Keratinocyte (primary cell): Measurements from ENCODE around the gene EN2. TPM values are rescaled to one million over a fixed set of nuclear protein-coding genes. Genes with fewer than 3 reads are reported as not detected.

Experiments used
- DNase-seq: peaks from one replicate; pipeline ENCODE4 v3.0.0-alpha.2; 2011; ENCODE audit warnings: low read depth, missing footprints, low spot score
- FAIRE-seq: peaks from 2 replicates; lab custom pipeline; 2011; peaks lifted over from hg19 to GRCh38; lab: Jason Lieb, UNC
- H2AFZ ChIP-seq: 2 replicates; pipeline ENCODE4 v1.6.0; 2012; ENCODE audit warnings: low read length, control low read depth, inconsistent platforms; ENCODE audit not compliant: control insufficient read depth
- H3K27ac ChIP-seq: 2 replicates; pipeline ENCODE4 v1.5.1; 2011; ENCODE audit warnings: low read length; ENCODE audit not compliant: control insufficient read depth, insufficient read depth
- H3K27me3 ChIP-seq: 3 replicates; pipeline ENCODE4 v1.6.0; 2011; ENCODE audit warnings: low read length; ENCODE audit not compliant: control insufficient read depth, insufficient read depth; ENCODE audit errors: extremely low read depth
- H3K36me3 ChIP-seq, 2 experiments: 2 replicates in 1 of 2; 3 replicates in 1 of 2; pipeline ENCODE4 v1.5.1; 2011; ENCODE audit warnings: low read length in 2 of 2, mild to moderate bottlenecking in 1 of 2; ENCODE audit not compliant: control insufficient read depth in 2 of 2, insufficient read depth in 2 of 2; ENCODE audit errors: extremely low read depth in 1 of 2
- H3K4me1 ChIP-seq: 3 replicates; pipeline ENCODE4 v1.5.1; 2011; ENCODE audit warnings: low read length; ENCODE audit not compliant: control insufficient read depth, insufficient read depth; ENCODE audit errors: extremely low read depth
- H3K4me2 ChIP-seq: 3 replicates; pipeline ENCODE4 v1.6.0; 2011; ENCODE audit warnings: low read depth, low read length; ENCODE audit not compliant: control insufficient read depth, insufficient read depth; ENCODE audit errors: extremely low read depth
- H3K4me3 ChIP-seq, 3 experiments: fragments of 200-600 bp in 1 of 3; sonication (generic) in 1 of 3; 2 replicates in 2 of 3; 3 replicates in 1 of 3; pipeline ENCODE4 v1.5.1; 2011 to 2016; ENCODE audit warnings: low read length in 3 of 3, mild to moderate bottlenecking in 3 of 3, control low read depth in 2 of 3, inconsistent platforms in 1 of 3, low read depth in 1 of 3, mixed read lengths in 1 of 3, mixed run types in 1 of 3, moderate library complexity in 1 of 3; ENCODE audit not compliant: control insufficient read depth in 2 of 3, insufficient read depth in 2 of 3; ENCODE audit errors: extremely low read depth in 1 of 3
- H3K79me2 ChIP-seq: 2 replicates; pipeline ENCODE4 v1.6.0; 2012; ENCODE audit warnings: low read length; ENCODE audit not compliant: control insufficient read depth, insufficient read depth
- H3K9ac ChIP-seq: 3 replicates; pipeline ENCODE4 v1.6.0; 2011; ENCODE audit warnings: low read length; ENCODE audit not compliant: control insufficient read depth, insufficient read depth; ENCODE audit errors: extremely low read depth
- H3K9me1 ChIP-seq: 3 replicates; pipeline ENCODE4 v1.6.0; 2011; ENCODE audit warnings: low read length; ENCODE audit not compliant: control insufficient read depth, insufficient read depth; ENCODE audit errors: extremely low read depth
- H3K9me3 ChIP-seq: 2 replicates; pipeline ENCODE4 v1.5.1; 2012; ENCODE audit warnings: low read depth, low read length; ENCODE audit not compliant: control insufficient read depth
- H4K20me1 ChIP-seq: 3 replicates; pipeline ENCODE4 v1.6.0; 2011; ENCODE audit warnings: low read length; ENCODE audit not compliant: control insufficient read depth, insufficient read depth; ENCODE audit errors: extremely low read depth
- EZH2 ChIP-seq: IDR thresholded peaks from one replicate; pipeline ENCODE4 v1.6.1; 2012; ENCODE audit warnings: inconsistent platforms, mild to moderate bottlenecking, low read length, moderate library complexity
- dilution Hi-C: fragments of 300-500 bp; cut with MboI; formaldehyde crosslinking; loops from one replicate; pipeline ENCODE4 v1.7.0; 2020; ENCODE audit warnings: low sequenced_read_pairs; ENCODE audit not compliant: extremely low pct_ligation_motif_present
- polyA plus RNA-seq, 5 experiments: library from polyadenylated mRNA; depleted of rRNA in 3 of 5; stranded (reverse) in 3 of 5; stranded (forward) in 1 of 5; unstranded in 1 of 5; fragments of >200 nt; gene quantifications; 1 replicate in 1 of 5; 2 replicates in 3 of 5; 3 replicates in 1 of 5; pipeline versions ENCODE4 v1.2.1 to v1.2.3, GENCODE V29; 2011 to 2012; ENCODE audit warnings: missing spikeins in 2 of 5, low read depth in 1 of 5, low replicate concordance in 1 of 5
- TF ChIP-seq, protein P1 (sequence below), 3 experiments: IDR thresholded peaks in 1 of 3; conservative IDR thresholded peaks in 1 of 3; optimal IDR thresholded peaks in 1 of 3; 2 replicates in 2 of 3; 3 replicates in 1 of 3; pipeline versions ENCODE3 to v1.5.1; 2011; ENCODE audit warnings: low read length in 3 of 3, mild to moderate bottlenecking in 3 of 3, moderate library complexity in 2 of 3, control low read depth in 1 of 3, inconsistent platforms in 1 of 3; ENCODE audit not compliant: insufficient read depth in 2 of 3; ENCODE audit errors: extremely low read depth in 1 of 3

Gene EN2
- polyA plus RNA-seq, 1 donor (not counting 4 experiments of a cell fraction or from before 2014, with no cell fraction given) = 0.05 TPM

DNA sequence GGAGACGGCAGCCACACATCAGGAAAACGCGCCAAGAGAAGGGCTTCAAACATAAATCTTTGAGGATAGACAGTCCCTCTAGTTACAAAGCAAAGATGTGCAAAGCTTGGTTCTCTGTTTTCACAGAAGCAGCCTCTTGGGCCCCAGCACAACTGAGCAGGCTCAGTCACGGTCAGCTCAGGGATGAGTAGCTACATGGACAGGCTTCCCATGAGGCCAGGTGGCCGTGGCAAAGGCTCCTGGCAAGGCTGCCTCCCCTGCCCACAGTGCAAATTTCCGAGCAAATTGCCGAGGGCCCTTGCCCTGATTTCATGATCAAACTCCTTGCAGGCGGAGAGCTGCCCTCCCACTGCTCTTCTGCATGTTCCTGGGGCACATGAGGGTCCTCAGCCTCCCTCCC lies 37.8 kb upstream of the EN2 start:
- TF ChIP-seq, protein P1, sequence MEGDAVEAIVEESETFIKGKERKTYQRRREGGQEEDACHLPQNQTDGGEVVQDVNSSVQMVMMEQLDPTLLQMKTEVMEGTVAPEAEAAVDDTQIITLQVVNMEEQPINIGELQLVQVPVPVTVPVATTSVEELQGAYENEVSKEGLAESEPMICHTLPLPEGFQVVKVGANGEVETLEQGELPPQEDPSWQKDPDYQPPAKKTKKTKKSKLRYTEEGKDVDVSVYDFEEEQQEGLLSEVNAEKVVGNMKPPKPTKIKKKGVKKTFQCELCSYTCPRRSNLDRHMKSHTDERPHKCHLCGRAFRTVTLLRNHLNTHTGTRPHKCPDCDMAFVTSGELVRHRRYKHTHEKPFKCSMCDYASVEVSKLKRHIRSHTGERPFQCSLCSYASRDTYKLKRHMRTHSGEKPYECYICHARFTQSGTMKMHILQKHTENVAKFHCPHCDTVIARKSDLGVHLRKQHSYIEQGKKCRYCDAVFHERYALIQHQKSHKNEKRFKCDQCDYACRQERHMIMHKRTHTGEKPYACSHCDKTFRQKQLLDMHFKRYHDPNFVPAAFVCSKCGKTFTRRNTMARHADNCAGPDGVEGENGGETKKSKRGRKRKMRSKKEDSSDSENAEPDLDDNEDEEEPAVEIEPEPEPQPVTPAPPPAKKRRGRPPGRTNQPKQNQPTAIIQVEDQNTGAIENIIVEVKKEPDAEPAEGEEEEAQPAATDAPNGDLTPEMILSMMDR (optimal IDR thresholded peaks at IDR 0.05 in 1 of 3, IDR thresholded peaks at IDR 0.05 in 1 of 3, conservative IDR thresholded peaks at IDR 0.05 in 1 of 3; ENCODE audit: extremely low read depth in 1 of 3, insufficient read depth in 2 of 3, low read length in 3 of 3) = no peak
- TF ChIP-seq EZH2 = no peak
- no peak overlapping the region for H3K4me3 ChIP-seq
- no peaks in the 10 kb centered on the region for H3K27me3 ChIP-seq
- no peaks in the 10 kb centered on the region for H3K79me2 ChIP-seq
- H3K4me2 ChIP-seq = no peak overlapping the region
- H3K27ac ChIP-seq = no peak overlapping the region
- H2AFZ ChIP-seq = no peak overlapping the region
- no peaks in the 10 kb centered on the region for H3K9me3 ChIP-seq
- H3K9me1 ChIP-seq = no peaks in the 10 kb centered on the region
- DNase-seq = no peak
- FAIRE-seq = no peak
- dilution Hi-C loops = no loop called here
- no peaks in the 10 kb centered on the region for H3K36me3 ChIP-seq
- H3K4me1 ChIP-seq = no peaks in the 10 kb centered on the region
- no peak overlapping the region for H3K9ac ChIP-seq
- no peaks in the 10 kb centered on the region for H4K20me1 ChIP-seq

- DNase-seq (no peak), FAIRE-seq (no peak)
- Histone ChIP-seq H3K27me3 (peaks cover 11% of the 10 kb centered on the region), H3K9ac (no peak overlapping the region), H3K4me1 (no peaks in the 10 kb centered on the region), H3K9me3 (no peaks in the 10 kb centered on the region), H3K4me3 (no peak overlapping the region), H3K79me2 (no peaks in the 10 kb centered on the region), H3K4me2 (no peak overlapping the region), H4K20me1 (no peaks in the 10 kb centered on the region), H3K36me3 (no peaks in the 10 kb centered on the region), H3K9me1 (no peaks in the 10 kb centered on the region), H3K27ac (no peak overlapping the region), H2AFZ (no peak overlapping the region)
- TF ChIP-seq, protein P1 (optimal IDR thresholded peaks at IDR 0.05 in 1 of 3, IDR thresholded peaks at IDR 0.05 in 1 of 3, conservative IDR thresholded peaks at IDR 0.05 in 1 of 3; ENCODE audit: extremely low read depth in 1 of 3, insufficient read depth in 2 of 3, low read length in 3 of 3) = no peak
- no peak for TF ChIP-seq EZH2
- dilution Hi-C loops = no loop called here
These were observed 35.8 kb upstream of the EN2 start for GRCh38 chr7:155422151-155422550.
